Mesenchymal stem cell (in vitro differentiated cells and primary cell): ENCODE measurements around the gene ELMOD1.

Source experiments
- DNase-seq: peaks from one replicate; pipeline ENCODE4 v3.0.0-alpha.2; 2013
- H2AFZ ChIP-seq: one replicate; pipeline ENCODE4 v1.6.1; 2013; ENCODE audit warnings: low read depth, mild to moderate bottlenecking, control low read depth, inconsistent platforms, low read length, moderate library complexity
- H2AK5ac ChIP-seq: 2 replicates; pipeline ENCODE4 v1.6.1; 2013; ENCODE audit warnings: low read length, moderate library complexity, mild to moderate bottlenecking, inconsistent platforms; ENCODE audit not compliant: severe bottlenecking
- H2BK120ac ChIP-seq: one replicate; pipeline ENCODE4 v1.6.1; 2013; ENCODE audit warnings: low read depth, mild to moderate bottlenecking, inconsistent platforms, low read length, moderate library complexity
- H2BK12ac ChIP-seq, 2 experiments: one replicate each; pipeline ENCODE4 v1.6.1; 2013; ENCODE audit warnings: inconsistent platforms in 2 of 2, low read length in 2 of 2, mild to moderate bottlenecking in 2 of 2, moderate library complexity in 2 of 2, control low read depth in 1 of 2
- H2BK15ac ChIP-seq: one replicate; pipeline ENCODE4 v1.6.1; 2013; ENCODE audit warnings: mild to moderate bottlenecking, low read depth, inconsistent platforms; ENCODE audit not compliant: poor library complexity, severe bottlenecking
- H2BK5ac ChIP-seq: 2 replicates; pipeline ENCODE4 v1.6.1; 2013; ENCODE audit warnings: low read depth, mild to moderate bottlenecking, low read length, control low read depth, inconsistent platforms; ENCODE audit not compliant: poor library complexity, severe bottlenecking
- H3K14ac ChIP-seq, 2 experiments: one replicate each; pipeline ENCODE4 v1.6.1; 2013; ENCODE audit warnings: inconsistent platforms in 2 of 2, low read length in 2 of 2, control low read depth in 1 of 2, mild to moderate bottlenecking in 1 of 2, moderate library complexity in 1 of 2
- H3K18ac ChIP-seq, 2 experiments: one replicate each; pipeline ENCODE4 v1.6.1; 2013; ENCODE audit warnings: inconsistent platforms in 2 of 2, low read length in 2 of 2, control low read depth in 1 of 2, low read depth in 1 of 2, mild to moderate bottlenecking in 1 of 2
- H3K23ac ChIP-seq, 2 experiments: one replicate each; pipeline ENCODE4 v1.6.1; 2013; ENCODE audit warnings: inconsistent platforms in 2 of 2, low read length in 2 of 2, mild to moderate bottlenecking in 2 of 2, moderate library complexity in 2 of 2, control low read depth in 1 of 2
- H3K27ac ChIP-seq: 2 replicates; pipeline ENCODE4 v1.5.1; 2013; ENCODE audit warnings: mild to moderate bottlenecking, moderate library complexity, low read length, control low read depth, inconsistent platforms; ENCODE audit not compliant: poor library complexity, severe bottlenecking
- H3K27me3 ChIP-seq, 2 experiments: 2 replicates each; pipeline versions ENCODE4 v1.6.1 to v1.7.0; 2013; ENCODE audit warnings: low read length in 2 of 2, mild to moderate bottlenecking in 2 of 2, moderate library complexity in 2 of 2, control low read depth in 1 of 2, inconsistent platforms in 1 of 2; ENCODE audit not compliant: control insufficient read depth in 1 of 2, insufficient read depth in 1 of 2
- H3K36me3 ChIP-seq, 2 experiments: 2 replicates each; pipeline versions ENCODE4 v1.6.1 to v1.7.0; 2013; ENCODE audit warnings: low read length in 2 of 2, control low read depth in 1 of 2, inconsistent platforms in 1 of 2, low read depth in 1 of 2, mild to moderate bottlenecking in 1 of 2; ENCODE audit not compliant: insufficient read depth in 2 of 2, control insufficient read depth in 1 of 2
- H3K4ac ChIP-seq, 2 experiments: one replicate each; pipeline ENCODE4 v1.6.1; 2013; ENCODE audit warnings: inconsistent platforms in 2 of 2, low read length in 2 of 2, mild to moderate bottlenecking in 2 of 2, moderate library complexity in 2 of 2, control low read depth in 1 of 2, low read depth in 1 of 2
- H3K4me1 ChIP-seq: 2 replicates; pipeline ENCODE4 v1.6.1; 2013; ENCODE audit warnings: low read depth, low read length, control low read depth; ENCODE audit not compliant: control insufficient read depth, insufficient read depth
- H3K4me2 ChIP-seq: 2 replicates; pipeline ENCODE4 v1.6.1; 2013; ENCODE audit warnings: low read length, mild to moderate bottlenecking, inconsistent platforms; ENCODE audit not compliant: poor library complexity, severe bottlenecking
- H3K4me3 ChIP-seq, 2 experiments: 2 replicates each; pipeline versions ENCODE4 v1.5.1 to v1.7.0; 2013; ENCODE audit warnings: low read length in 2 of 2, mild to moderate bottlenecking in 2 of 2, control low read depth in 1 of 2, low read depth in 1 of 2; ENCODE audit not compliant: insufficient read depth in 1 of 2
- H3K79me1 ChIP-seq: replicated peaks from 2 replicates; pipeline ENCODE4 v1.6.1; 2013; ENCODE audit warnings: mild to moderate bottlenecking, control low read depth, low read length, inconsistent platforms; ENCODE audit not compliant: poor library complexity, severe bottlenecking
- H3K9ac ChIP-seq: 2 replicates; pipeline ENCODE4 v1.7.0; 2013; ENCODE audit warnings: mild to moderate bottlenecking, low read length, moderate library complexity
- H3K9me3 ChIP-seq: 2 replicates; pipeline ENCODE4 v1.7.0; 2013; ENCODE audit warnings: mild to moderate bottlenecking, low read length; ENCODE audit not compliant: control insufficient read depth
- H4K8ac ChIP-seq: one replicate; pipeline ENCODE4 v1.6.1; 2013; ENCODE audit warnings: inconsistent platforms, mild to moderate bottlenecking, low read length, moderate library complexity
- H4K91ac ChIP-seq: one replicate; pipeline ENCODE4 v1.6.1; 2013; ENCODE audit warnings: mild to moderate bottlenecking, low read length, inconsistent platforms
- WGBS: methylation state at CpG from one replicate; pipeline ENCODE4 v1.1.7; 2013; ENCODE audit warnings: mixed read lengths; 5-methylcytosine and 5-hydroxymethylcytosine counted together

Gene ELMOD1

DNA sequence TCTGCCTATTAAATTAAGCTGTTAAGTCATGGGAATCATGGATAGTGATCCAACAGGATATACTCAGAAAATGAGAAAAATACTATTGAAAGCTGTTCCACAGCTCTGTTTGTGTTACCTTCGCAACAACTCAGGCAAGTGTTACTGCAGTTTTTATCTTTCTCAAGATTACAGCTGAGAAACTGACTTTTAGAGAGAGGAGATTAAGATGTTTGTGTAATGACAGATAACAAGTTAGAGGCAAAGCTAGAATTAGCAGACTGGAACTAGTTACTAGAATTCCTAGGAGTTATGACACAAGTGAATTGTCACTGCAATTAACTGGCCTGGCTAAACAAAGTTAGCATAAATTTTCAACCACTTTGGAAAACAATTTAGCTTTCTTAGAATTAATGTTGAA lies 119.4 kb downstream of the ELMOD1 start:
- no peaks in the 10 kb centered on the region for H3K9me3 ChIP-seq
- no peak overlapping the region for H3K4me2 ChIP-seq
- H3K4me3 ChIP-seq, result no peak overlapping the region
- no peak overlapping the region for H4K8ac ChIP-seq
- no peak overlapping the region for H3K23ac ChIP-seq
- H2AK5ac ChIP-seq, result no peak overlapping the region
- H3K4ac ChIP-seq, result no peak overlapping the region
- 77% methylated on average over 1 of the region's 1 CpG for WGBS
- DNase-seq, result no peak
- no peaks in the 10 kb centered on the region for H3K36me3 ChIP-seq
- no peak overlapping the region for H3K18ac ChIP-seq
- no peak overlapping the region for H3K14ac ChIP-seq
- H2BK5ac ChIP-seq, result no peak overlapping the region
- H3K4me1 ChIP-seq, result peaks cover 2% of the 10 kb centered on the region
- H2BK12ac ChIP-seq, result no peak overlapping the region
- H4K91ac ChIP-seq, result no peak overlapping the region
- no peaks in the 10 kb centered on the region for H3K79me1 ChIP-seq
- no peak overlapping the region for H3K27ac ChIP-seq
- H3K27me3 ChIP-seq, result peaks cover 0 to 17% of the 10 kb centered on the region in 2 experiments
- no peak overlapping the region for H2BK15ac ChIP-seq
- H3K9ac ChIP-seq, result no peak overlapping the region
- no peak overlapping the region for H2BK120ac ChIP-seq
- H2AFZ ChIP-seq, result no peak overlapping the region

DNA sequence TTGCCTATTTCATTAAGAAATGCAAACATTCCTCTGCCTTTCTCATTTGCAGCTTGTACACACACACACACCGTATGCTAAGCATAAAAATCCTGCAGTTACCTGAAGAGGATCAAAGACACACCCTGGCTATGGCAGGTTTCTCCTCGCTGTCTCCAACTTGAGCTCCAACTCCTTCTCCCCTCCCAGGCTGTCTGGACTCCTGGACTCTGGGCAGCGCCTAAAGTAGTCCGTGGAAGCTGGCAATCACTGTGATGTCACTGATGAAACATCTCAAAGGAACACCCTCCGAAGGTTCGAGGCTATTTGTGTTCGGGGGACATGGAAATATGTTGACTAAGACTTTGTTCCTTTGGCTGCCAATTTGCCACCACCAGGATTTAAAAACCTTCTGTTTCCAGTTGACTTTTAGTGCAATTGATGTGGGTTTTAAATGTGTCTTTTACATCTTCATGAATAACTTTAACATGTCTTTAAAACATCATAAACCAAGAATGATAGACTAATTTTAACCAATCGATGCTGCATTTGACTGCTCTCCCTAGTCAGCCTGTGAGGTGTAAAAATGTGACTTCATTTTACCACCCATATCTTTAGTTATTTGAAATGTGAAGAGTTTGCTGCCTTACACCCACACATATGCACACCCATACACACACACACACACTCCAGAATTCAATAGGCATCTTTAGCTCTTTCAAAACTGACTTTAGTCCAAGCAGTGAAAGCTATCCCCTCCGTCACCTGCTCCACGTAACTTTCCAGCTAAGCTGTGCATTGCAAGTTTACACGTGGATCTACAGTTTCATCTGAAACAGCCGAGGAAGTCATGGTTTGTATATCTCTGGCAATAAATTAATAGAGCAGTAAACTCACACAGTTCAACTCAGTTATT lies 121.2 kb downstream of the ELMOD1 start, which contains the start of gene SLN:
Gene SLN (minus strand): TSS at position 196 of the 895 bp plus-strand sequence.
- no peak within 1 kb of the TSS for H2BK120ac ChIP-seq
- H3K27ac ChIP-seq, result no peak within 1 kb of the TSS
- no peaks in the 10 kb centered on the region for H3K36me3 ChIP-seq
- H2BK5ac ChIP-seq, result no peak within 1 kb of the TSS
- no peak within 1 kb of the TSS for H3K4me3 ChIP-seq
- H3K23ac ChIP-seq, result no peak within 1 kb of the TSS
- no peak within 1 kb of the TSS for H3K18ac ChIP-seq
- no peak within 1 kb of the TSS for H2BK15ac ChIP-seq
- no peak within 1 kb of the TSS for H2AK5ac ChIP-seq
- H3K4me1 ChIP-seq, result peaks cover 2% of the 10 kb centered on the region
- no peak within 1 kb of the TSS for H3K9ac ChIP-seq
- H4K8ac ChIP-seq, result no peak within 1 kb of the TSS
- no peaks in the 10 kb centered on the region for H3K9me3 ChIP-seq
- H4K91ac ChIP-seq, result no peak within 1 kb of the TSS
- no peak within 1 kb of the TSS for H3K14ac ChIP-seq
- H2BK12ac ChIP-seq, result no peak within 1 kb of the TSS
- H3K79me1 ChIP-seq, result no peaks in the 10 kb centered on the region
- no peak within 1 kb of the TSS for H3K4me2 ChIP-seq
- no peak within 1 kb of the TSS for H2AFZ ChIP-seq
- DNase-seq, result no peak
- no peak within 1 kb of the TSS for H3K4ac ChIP-seq
- peaks cover 0 to 17% of the 10 kb centered on the region in 2 experiments for H3K27me3 ChIP-seq
- WGBS, result 85% methylated on average over 9 of the region's 12 CpGs

DNA sequence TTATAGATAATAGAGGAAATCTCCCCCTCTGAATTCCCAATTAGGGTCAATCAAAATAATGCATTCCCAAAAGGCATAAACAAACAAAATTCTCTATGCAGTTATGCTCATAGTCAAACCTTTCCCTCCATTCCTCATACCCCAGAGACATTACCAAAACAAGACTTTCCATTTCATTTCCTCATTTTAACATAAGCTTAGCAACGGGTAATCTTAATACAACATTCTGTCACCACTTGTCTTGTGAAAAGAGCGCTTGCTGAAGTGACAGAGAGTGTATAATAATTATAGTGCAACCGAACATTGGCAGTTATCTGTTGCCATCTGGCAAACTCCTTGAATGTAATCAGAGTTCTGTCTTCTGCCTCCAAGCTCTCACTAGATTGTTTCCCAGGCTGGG lies 122.1 kb downstream of the ELMOD1 start:
- no peaks in the 10 kb centered on the region for H3K9me3 ChIP-seq
- WGBS, result 100% methylated on average over 2 of the region's 3 CpGs
- no peak overlapping the region for H4K8ac ChIP-seq
- H3K4me2 ChIP-seq, result no peak overlapping the region
- no peak overlapping the region for H2AFZ ChIP-seq
- H2BK12ac ChIP-seq, result no peak overlapping the region
- H2BK5ac ChIP-seq, result no peak overlapping the region
- no peak for DNase-seq
- no peak overlapping the region for H2BK120ac ChIP-seq
- no peak overlapping the region for H3K9ac ChIP-seq
- no peak overlapping the region for H3K14ac ChIP-seq
- H3K4ac ChIP-seq, result no peak overlapping the region
- no peak overlapping the region for H4K91ac ChIP-seq
- no peak overlapping the region for H2AK5ac ChIP-seq
- no peak overlapping the region for H3K27ac ChIP-seq
- H3K4me3 ChIP-seq, result no peak overlapping the region
- peaks cover 0 to 16% of the 10 kb centered on the region in 2 experiments for H3K27me3 ChIP-seq
- H2BK15ac ChIP-seq, result no peak overlapping the region
- no peaks in the 10 kb centered on the region for H3K36me3 ChIP-seq
- H3K79me1 ChIP-seq, result no peaks in the 10 kb centered on the region
- no peak overlapping the region for H3K23ac ChIP-seq
- no peaks in the 10 kb centered on the region for H3K4me1 ChIP-seq
- H3K18ac ChIP-seq, result no peak overlapping the region
